GM12878 (cell line): ENCODE data around the gene ADGRE3.

Experiments
- CTCF ChIP-seq, 3 experiments: IDR thresholded peaks in 2 of 3; conservative IDR thresholded peaks in 1 of 3; 2 replicates each; pipeline ENCODE4 v1.5.1; 2011; ENCODE audit warnings: low read depth in 3 of 3, low read length in 3 of 3, mild to moderate bottlenecking in 3 of 3, control low read depth in 2 of 3, moderate library complexity in 2 of 3, inconsistent platforms in 1 of 3, mixed read lengths in 1 of 3; ENCODE audit not compliant: control insufficient read depth in 2 of 3, insufficient read depth in 1 of 3; ENCODE audit errors: extremely low read depth in 1 of 3
- HDGF ChIP-seq: fragments of 450-650 bp; IDR thresholded peaks from 2 replicates; pipeline ENCODE4 v1.6.1; 2016; ENCODE audit warnings: antibody characterized with exemption
- MEF2A ChIP-seq: IDR thresholded peaks from 2 replicates; pipeline ENCODE4 v1.6.1; 2011; ENCODE audit warnings: low read depth, mild to moderate bottlenecking, low read length, moderate library complexity; ENCODE audit not compliant: insufficient read depth
- PAX8 ChIP-seq: fragments of 450-650 bp; IDR thresholded peaks from 2 replicates; pipeline ENCODE4 v1.6.1; 2017; ENCODE audit warnings: mild to moderate bottlenecking, moderate library complexity
- PBX3 ChIP-seq: IDR thresholded peaks from 2 replicates; pipeline ENCODE4 v1.6.1; 2011; ENCODE audit warnings: mild to moderate bottlenecking, low read depth, low read length, moderate library complexity; ENCODE audit not compliant: insufficient replicate concordance
- POLR2A ChIP-seq: IDR thresholded peaks from 2 replicates; pipeline ENCODE4 v1.6.1; 2011; ENCODE audit warnings: low read depth, mild to moderate bottlenecking, low read length
- POLR2AphosphoS5 ChIP-seq: IDR thresholded peaks from 2 replicates; pipeline ENCODE4 v1.6.1; 2011; ENCODE audit warnings: mild to moderate bottlenecking, low read length, inconsistent platforms
- TAF1 ChIP-seq: IDR thresholded peaks from 2 replicates; pipeline ENCODE4 v1.6.1; 2011; ENCODE audit warnings: mild to moderate bottlenecking, low read depth, low read length, borderline replicate concordance
- TF ChIP-seq, protein P1 (sequence below): fragments of 450-650 bp; IDR thresholded peaks from 2 replicates; pipeline ENCODE4 v1.6.1; 2018; ENCODE audit warnings: borderline replicate concordance, mild to moderate bottlenecking; ENCODE audit not compliant: partially characterized antibody

DNA sequence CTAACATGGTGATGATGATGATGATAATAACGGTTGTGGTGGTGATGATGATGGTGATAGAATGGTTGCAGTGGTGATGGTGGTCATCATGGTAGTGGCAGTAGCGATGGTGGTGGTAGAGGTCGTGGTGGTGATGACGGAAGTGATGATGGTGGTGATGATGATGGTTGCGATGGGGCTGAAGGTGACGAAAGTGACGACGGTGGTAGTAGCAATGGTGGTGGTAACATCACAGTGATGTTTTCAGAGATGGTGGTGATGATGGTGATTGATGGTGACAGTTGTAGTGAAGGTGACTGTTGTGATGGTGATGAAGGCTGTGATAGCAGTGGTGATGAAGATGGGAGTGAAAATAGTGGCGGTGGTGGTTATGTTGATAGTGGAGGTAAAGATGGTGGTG is 3.6 kb upstream of the ADGRE3 start:
- TF ChIP-seq CTCF (IDR thresholded peaks at IDR 0.05 in 2 of 3, conservative IDR thresholded peaks at IDR 0.05 in 1 of 3; ENCODE audit: control insufficient read depth in 2 of 3, extremely low read depth in 1 of 3, insufficient read depth in 1 of 3, low read depth in 3 of 3, low read length in 3 of 3) (no peak), HDGF (no peak), PBX3 (no peak), POLR2AphosphoS5 (no peak), POLR2A (no peak), MEF2A (no peak), PAX8 (no peak), TAF1 (no peak)
- TF ChIP-seq, protein P1, sequence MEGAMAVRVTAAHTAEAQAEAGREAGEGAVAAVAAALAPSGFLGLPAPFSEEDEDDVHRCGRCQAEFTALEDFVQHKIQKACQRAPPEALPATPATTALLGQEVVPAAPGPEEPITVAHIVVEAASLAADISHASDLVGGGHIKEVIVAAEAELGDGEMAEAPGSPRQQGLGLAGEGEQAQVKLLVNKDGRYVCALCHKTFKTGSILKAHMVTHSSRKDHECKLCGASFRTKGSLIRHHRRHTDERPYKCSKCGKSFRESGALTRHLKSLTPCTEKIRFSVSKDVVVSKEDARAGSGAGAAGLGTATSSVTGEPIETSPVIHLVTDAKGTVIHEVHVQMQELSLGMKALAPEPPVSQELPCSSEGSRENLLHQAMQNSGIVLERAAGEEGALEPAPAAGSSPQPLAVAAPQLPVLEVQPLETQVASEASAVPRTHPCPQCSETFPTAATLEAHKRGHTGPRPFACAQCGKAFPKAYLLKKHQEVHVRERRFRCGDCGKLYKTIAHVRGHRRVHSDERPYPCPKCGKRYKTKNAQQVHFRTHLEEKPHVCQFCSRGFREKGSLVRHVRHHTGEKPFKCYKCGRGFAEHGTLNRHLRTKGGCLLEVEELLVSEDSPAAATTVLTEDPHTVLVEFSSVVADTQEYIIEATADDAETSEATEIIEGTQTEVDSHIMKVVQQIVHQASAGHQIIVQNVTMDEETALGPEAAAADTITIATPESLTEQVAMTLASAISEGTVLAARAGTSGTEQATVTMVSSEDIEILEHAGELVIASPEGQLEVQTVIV = no peak
